NT2/D1 (cell line): ENCODE results near the gene RNF2.

Source experiments
- SUZ12 ChIP-seq: IDR thresholded peaks from 2 replicates; pipeline ENCODE4 v1.6.1; 2011; ENCODE audit not compliant: insufficient read length, insufficient read depth; ENCODE audit errors: extremely low read depth
- YY1 ChIP-seq: IDR thresholded peaks from 2 replicates; pipeline ENCODE4 v1.6.1; 2011; ENCODE audit not compliant: insufficient read length, insufficient read depth
- ZNF274 ChIP-seq: IDR thresholded peaks from 2 replicates; pipeline ENCODE4 v1.6.1; 2011; ENCODE audit warnings: mild to moderate bottlenecking, low read depth, low read length

- no peak for TF ChIP-seq SUZ12
- TF ChIP-seq YY1, result no peak
- TF ChIP-seq ZNF274, result no peak
Observed at GRCh38 chr1:185137896-185138545, 92.7 kb downstream of the RNF2 start.
